Stimulated activated CD8-positive, alpha-beta memory T cell treated with anti-CD3 and anti-CD28 coated beads, Interleukin-15, amount 100 ng/mL, for 1 hour (primary cell): Measurements from ENCODE around the gene KCNJ18.
"Not testable (repeated sequence)": the region's sequence is repeated elsewhere in the genome, so short reads cannot be mapped to it uniquely, and the experiment has no call there.

Experiments used
- DNase-seq: peaks from one replicate; pipeline ENCODE4 v3.0.0-alpha.2; 2020; ENCODE audit warnings: low read depth

Gene KCNJ18

GRCh38 chr17:21685061-21685795, 7.1 kb upstream of the KCNJ18 start:
- DNase-seq: not testable (repeated sequence)

GRCh38 chr17:21686165-21687015, 5.9 kb upstream of the KCNJ18 start:
- DNase-seq: no peak

DNA sequence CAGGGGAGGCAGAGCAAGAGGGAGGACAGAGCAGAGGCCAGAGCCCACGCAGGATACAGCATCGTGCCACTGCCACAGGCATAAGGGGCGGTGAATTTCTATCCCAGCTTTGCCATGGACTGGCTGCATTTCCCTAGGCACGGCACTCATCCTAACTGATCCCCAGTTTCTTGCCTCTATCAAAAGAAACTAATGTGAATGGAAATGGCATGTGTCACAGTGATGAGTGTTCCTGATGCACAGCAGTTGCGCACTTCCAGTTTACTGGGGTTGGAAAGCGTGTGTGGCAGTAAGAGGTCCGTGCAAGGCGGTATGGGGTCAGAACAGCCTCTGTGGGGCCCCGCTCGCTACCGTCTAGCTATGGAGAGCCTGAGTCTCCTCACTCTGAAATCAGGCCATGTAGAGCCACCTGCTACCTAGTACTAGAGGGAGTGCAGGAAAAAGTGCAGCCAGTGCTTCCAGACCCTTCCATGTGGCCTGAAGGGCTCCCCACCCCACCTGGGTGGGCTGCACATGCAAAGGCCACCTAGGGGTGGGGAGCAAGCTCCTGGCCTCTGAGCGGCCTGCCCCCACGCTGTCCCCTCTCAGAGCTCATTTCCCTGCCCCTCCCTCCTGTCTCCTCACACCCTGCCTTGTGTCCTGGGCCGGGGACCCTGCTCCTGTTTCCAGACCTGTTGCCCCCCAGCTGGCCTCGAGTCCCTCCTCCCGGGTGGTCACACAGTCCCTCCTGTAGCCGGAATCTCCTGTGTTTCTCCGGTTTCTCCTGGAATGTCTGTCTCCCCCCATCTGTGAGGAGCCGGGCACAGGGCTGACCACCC, 5.0 kb upstream of the KCNJ18 start:
- no peak for DNase-seq

DNA sequence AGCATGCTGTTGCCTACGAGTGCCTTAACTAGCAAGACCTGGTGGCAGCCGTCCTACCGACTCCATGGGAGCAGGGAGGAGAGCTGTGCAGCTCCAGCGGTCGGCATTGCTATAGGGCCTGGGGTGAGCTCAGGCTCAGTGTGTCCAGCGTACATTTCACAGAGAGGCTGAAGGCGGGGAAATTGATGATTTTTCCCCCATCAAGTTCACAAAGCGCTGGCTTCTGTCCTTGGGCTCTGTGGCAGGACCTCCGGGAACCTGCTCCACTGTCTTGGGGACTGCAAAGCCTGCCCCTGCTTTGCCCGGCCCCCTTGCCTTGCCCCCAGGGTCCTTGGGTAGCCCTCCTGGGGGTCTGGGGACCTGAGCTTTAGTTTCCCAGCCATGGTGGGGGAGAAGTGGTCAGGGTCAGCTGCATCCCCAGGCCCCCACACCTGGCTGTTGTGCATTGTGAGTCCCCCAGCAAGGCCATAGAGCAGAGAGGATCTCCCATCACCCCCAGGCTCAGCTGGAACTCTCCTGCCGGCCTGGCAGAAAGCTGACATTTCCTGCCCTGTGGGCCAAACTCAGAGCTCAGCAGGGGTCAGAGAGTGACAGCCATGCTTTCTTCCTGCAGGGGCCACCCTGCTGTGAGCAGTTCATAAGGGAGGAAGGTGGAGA, 3.9 kb upstream of the KCNJ18 start:
- no peak for DNase-seq

GRCh38 chr17:21689604-21690003, 2.7 kb upstream of the KCNJ18 start:
- DNase-seq: no peak

DNA sequence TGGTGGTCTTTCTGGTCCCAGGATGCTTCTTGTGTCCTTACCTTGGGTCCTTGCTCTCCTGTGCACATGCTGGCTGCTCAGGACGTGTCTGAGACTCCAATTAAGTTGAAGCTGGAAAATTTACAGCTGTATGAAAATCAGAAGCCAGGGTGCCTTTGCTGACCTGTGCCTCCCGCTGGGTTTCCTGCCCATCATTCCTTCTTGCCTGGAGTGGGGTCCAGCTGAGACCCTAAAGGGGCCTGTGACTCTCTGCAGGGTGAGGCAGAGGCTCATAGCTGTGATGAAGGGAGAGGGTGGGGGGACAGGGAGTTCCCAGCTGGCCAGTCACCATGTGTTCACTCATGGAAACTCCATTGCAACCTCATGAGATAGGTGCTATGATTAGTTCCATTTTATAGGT, 1.5 kb upstream of the KCNJ18 start:
- DNase-seq: not testable (repeated sequence)

DNA sequence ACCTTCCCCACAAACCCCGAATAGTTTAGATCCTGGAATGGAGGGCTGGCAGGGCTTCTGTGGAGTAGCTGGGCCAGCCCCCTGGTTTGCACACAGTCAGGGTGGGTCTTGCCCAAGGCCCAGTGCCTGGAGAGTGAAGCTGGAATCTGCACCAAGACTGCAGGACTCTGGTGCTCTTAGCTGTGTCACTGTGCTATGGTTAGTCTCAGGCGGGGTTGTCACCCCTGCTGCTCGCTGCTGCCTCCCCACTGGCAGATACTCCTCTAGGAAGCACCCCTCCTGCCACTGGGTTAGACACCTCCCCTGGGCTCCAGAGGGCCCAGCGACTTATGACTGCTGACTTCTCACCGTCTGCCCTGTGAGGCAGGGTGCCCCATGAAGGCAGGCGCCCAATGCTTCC, 842 bp upstream of the KCNJ18 start:
- DNase-seq: not testable (repeated sequence)

- not testable (repeated sequence) for DNase-seq
Measured at GRCh38 chr17:21692704-21693065, 362 bp downstream of the KCNJ18 start.

DNA sequence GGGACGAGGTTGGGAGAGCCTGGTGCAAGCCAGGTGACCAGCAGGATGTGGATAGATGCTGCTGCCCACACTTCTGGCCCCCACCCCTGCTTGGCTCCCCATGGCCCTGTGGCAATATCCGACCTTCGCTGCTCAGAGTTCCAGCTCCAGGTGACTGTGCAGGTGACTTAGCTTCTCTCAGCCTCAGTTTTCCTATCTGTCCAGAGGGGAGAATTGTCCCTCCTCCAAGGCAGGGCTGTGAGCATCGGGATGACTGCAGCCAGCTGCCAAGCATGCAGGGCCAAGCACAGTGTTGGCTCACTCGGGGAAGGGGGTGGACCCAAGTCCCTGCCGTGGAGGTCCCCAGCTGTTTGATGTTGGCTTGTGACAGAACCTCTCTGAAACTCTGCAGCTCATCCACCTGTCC, 1.1 kb downstream of the KCNJ18 start:
- not testable (repeated sequence) for DNase-seq

- DNase-seq: not testable (repeated sequence)
Measured at GRCh38 chr17:21693937-21694336, 1.6 kb downstream of the KCNJ18 start.

DNA sequence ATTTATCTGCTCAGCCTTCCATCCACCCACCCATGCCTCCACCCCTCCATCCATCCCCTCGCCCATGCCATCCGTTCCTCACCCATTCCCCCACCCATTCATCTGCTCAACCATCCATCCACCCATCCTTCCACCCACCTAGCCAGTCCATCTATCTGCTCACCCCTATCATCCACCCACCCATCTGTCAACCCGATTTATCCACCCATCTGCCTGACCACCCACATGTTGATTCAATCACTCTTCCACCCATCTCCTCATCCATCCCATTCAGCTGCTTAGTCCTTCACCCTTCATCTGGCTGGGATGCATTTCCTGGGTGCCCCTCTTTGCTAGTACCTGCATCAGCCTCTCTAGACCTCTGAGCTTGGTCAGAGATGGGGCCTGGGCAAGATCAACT, 3.9 kb downstream of the KCNJ18 start:
- DNase-seq: not testable (repeated sequence)

DNA sequence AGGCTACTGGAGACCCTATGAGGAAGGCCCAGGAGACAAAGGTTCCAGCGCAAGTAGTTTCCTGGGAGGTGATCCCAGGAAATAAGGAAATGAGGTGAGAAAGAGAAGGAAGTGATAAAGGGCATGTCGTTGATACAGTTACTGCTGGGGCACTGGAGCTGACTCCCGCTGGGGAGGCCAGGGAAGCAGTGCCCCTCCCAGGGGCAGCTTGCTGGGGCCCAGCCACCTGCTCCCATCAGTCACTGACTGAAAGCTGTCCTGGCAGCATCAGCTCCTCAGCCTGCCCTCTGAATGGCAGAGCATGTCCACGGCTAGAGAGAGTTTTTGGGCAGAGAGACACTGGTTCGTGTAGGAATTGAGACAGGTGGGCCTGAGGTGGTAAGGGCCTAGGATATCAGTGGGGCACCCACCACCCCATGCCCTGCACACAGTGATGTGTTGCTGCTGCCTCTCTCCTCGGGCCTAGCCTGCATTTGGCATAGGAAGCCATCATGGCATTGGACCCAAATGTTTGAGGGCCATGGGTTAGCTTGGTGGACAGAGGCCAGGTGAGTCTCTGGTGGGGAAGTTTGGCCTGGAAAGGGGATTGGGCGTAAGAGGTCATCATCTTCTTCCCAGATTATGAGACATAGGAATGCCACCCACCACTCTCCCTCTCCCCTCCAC, 4.7 kb downstream of the KCNJ18 start:
- DNase-seq: not testable (repeated sequence)

DNA sequence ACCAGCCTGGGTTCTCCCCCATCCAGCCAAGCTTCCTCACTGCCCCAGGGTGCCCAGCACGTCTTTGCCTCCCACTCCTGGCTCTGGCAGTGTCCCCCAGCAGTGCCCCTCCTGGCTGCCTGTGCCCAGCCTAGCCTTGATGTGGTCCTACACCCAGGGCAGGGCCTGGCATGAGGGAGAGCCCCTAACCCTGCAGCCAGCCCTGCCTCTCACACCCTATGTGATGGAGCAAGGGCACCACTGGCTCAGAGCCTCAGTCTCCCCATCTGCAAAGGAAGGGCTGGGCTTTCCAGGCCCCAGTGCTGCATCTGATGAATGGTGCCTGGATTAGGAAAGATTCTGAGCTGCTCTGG, 5.2 kb downstream of the KCNJ18 start:
- not testable (repeated sequence) for DNase-seq

DNA sequence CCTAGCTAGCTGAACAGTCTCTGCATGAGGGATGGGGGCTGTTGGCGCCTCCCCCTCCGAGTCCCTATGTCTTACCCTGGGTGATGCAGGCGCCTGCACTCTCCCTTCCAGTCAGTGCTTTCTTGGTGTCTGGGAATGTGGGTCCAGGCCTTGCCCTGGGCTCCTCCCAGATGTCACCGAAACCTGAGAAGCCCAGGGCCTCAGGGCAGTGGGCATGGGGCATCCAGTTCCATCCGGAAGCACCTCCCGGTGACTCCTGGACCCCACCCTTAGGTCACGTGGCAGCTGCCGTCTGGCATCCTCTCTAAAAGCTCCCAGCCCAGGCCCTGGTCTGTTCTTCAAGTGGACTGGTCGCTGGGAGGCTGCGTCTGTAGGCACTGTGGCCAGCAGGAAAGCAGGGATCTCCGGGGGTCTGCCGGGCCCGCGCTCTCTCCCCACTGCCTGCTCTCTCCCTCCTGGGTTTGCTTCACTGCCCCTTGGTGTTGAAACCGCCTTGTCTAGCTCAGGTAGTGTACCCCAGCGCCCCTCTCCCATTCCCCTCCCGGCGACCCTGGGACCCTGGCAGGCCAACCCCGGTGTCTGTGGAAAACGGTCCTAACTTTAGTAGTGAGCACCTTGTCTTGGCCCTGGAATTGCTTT, 6.2 kb downstream of the KCNJ18 start:
- not testable (repeated sequence) for DNase-seq

DNA sequence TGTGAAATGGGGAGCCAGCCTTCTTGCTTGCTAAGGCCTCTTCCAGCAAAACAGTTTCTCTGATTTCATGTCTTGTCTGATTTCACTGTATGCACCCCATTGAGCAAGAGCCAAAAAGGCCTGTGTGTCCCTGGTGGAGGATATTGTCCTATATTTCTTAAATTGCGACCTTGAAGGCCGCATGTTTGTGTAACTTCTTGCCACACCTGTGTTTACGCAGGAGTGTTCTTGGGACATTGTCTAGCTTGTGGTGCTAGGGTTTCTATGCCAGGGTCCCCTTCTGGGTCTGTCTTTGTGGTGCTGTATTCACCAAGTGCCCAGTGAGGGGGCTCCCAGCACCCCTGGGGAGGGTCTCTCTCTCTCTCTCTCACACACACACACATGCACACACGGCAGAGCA, 6.8 kb downstream of the KCNJ18 start:
- not testable (repeated sequence) for DNase-seq

DNA sequence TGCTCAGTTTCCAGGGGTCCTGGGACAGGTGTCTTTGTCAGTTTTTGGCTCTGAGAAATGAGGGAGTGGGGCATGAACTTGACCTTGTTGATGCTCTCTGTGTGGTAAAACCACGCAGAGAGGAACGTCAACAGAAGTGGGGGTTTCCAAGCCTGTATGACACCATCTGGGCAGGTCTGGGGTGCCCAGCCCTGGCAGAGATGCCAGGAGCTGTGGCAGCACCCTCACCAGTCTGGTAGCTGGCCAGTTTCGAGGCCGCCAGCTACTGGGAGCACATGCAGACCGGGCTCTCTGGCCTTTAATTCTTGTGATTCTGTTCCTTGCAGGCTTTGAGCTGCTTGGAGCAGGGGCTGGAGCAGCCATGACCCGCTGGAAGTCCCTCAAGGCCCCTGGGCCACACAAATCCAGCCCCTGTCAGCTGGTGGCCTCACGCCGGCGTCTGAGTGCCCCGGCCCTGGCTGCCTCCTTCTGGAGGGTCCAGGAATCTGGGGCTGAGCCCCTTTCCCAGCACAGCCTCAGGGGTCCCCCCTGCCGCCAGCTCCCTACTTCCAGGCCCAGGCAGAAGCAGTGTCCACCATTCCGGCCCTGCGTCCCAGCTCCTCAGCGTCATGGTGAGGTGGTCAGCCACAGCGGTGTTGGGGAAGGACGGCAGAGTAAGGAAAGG, 7.4 kb downstream of the KCNJ18 start:
- DNase-seq: not testable (repeated sequence)

- DNase-seq: not testable (repeated sequence)
Measured at GRCh38 chr17:21701090-21701489, 8.8 kb downstream of the KCNJ18 start.

GRCh38 chr17:21702029-21702428, 9.7 kb downstream of the KCNJ18 start:
- not testable (repeated sequence) for DNase-seq

- DNase-seq: not testable (repeated sequence)
Measured at GRCh38 chr17:21702521-21702920, 10.2 kb downstream of the KCNJ18 start.

DNA sequence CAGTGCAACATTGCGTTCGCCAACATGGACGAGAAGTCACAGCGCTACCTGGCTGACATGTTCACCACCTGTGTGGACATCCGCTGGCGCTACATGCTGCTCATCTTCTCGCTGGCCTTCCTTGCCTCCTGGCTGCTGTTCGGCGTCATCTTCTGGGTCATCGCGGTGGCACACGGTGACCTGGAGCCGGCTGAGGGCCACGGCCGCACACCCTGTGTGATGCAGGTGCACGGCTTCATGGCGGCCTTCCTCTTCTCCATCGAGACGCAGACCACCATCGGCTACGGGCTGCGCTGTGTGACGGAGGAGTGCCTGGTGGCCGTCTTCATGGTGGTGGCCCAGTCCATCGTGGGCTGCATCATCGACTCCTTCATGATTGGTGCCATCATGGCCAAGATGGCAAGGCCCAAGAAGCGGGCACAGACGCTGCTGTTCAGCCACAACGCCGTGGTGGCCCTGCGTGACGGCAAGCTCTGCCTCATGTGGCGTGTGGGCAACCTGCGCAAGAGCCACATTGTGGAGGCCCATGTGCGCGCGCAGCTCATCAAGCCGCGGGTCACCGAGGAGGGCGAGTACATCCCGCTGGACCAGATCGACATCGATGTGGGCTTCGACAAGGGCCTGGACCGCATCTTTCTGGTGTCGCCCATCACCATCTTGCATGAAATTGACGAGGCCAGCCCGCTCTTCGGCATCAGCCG, 10.8 kb downstream of the KCNJ18 start:
- not testable (repeated sequence) for DNase-seq
